HG03045 (cell line): ENCODE results near the gene PTPRM.

ENCODE experiments used
- ATAC-seq: cut with Tn5 transposase; IDR thresholded peaks from one replicate; pipeline ENCODE4 v1.9.1; 2021; ENCODE audit warnings: mild to moderate bottlenecking, moderate library complexity; ENCODE audit not compliant: unreplicated experiment

The PTPRM gene

GRCh38 chr18:7844017-7844416 is 276.9 kb downstream of the PTPRM start:
- ATAC-seq: no peak

DNA sequence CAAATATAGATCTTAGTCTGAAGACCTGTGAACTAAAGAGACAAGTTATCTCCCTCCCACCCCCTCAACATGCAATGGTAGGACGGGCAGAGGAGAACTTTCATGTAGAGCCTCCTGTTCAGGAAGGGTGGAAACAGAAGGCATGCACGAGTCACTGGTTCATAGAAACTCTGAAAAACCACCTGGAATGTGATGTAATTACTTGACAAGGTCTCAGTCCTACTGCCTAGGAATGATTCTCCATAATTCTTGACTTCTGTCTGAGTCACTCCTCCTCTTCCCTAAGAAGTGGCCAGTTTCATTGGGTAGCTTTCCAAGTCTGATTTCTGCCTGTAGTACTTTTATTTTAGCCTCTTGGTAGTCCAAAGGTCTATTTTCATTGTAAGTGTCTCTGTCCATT is 277.3 kb downstream of the PTPRM start:
- ATAC-seq: no peak

DNA sequence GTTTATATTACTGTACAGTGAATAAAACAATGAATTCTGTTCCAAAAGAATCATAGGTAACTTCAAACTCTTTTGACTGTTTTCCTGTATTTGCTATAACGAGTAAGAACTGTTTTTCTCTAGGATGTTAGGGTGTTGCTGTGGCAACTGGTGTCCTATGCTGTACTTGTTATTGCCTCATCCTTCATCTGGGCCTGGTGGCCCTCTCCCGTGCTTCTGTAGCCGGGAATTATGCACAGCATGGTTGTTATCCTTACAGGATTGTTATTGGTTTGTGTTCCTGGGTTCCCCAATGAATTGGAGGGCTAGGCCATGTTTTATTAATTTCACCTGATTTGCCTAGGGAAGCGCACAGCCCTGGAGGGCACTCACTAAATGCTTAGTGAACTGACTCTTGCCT is 279.2 kb downstream of the PTPRM start:
- ATAC-seq: no peak

DNA sequence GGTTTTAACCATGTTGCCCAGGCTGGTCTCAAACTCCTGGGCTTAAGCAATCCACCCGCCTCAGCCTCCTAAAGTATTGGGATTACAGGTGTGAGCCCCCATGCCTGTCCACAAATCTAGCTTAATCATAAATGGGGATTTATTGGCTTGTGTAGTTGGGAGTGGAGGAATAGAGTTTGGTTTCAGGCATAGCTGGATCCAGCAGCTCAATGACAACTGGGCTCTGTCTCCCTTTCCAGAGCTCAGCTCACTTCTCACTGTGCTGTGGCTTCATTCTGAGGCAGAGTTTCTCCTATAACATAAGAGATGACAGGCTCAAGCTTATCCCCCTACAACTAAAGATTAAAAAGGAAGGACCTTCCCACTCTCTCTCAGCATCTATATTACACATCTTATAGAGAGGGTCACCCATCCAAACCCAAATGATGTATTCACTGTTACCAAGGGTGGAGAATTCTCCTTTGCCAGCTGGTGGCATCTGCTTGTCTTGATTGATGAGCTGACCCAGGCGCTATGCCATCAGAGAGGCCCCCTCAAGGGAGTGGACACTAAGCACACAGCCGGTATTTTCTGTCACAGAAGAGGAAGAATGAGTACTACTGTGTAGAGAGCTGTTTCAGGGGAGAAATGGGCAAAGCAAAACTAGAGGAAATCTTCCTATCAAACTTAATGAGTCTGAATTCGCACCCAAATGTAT is 280.4 kb downstream of the PTPRM start:
- no peak for ATAC-seq

- no peak for ATAC-seq
These were observed 280.9 kb downstream of the PTPRM start for GRCh38 chr18:7848054-7848412.

- no peak for ATAC-seq
These were observed 283.3 kb downstream of the PTPRM start for GRCh38 chr18:7850446-7850845.

GRCh38 chr18:7855028-7855427 is 287.9 kb downstream of the PTPRM start:
- ATAC-seq: no peak

DNA sequence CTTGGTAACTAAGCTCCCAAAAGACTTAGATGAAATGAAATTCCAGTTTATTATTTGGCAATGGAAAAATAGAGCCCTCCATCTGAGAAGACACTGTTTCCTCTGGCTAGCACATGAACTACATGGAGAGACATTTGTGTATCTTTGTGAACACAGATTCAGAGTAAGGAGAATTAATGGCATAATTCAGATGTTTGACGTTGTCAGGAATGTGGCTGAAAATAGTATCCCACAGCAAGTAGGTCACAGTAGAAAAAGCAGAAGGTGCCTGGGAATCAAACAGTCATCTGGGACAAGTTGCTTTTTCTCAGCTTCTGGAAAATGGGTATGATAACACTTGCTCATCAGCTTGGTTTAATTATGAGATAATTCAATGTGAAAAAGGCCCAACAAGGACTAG is 288.6 kb downstream of the PTPRM start:
- no peak for ATAC-seq

GRCh38 chr18:7856116-7856515 is 289.0 kb downstream of the PTPRM start:
- no peak for ATAC-seq

GRCh38 chr18:7856733-7857132 is 289.6 kb downstream of the PTPRM start:
- no peak for ATAC-seq

DNA sequence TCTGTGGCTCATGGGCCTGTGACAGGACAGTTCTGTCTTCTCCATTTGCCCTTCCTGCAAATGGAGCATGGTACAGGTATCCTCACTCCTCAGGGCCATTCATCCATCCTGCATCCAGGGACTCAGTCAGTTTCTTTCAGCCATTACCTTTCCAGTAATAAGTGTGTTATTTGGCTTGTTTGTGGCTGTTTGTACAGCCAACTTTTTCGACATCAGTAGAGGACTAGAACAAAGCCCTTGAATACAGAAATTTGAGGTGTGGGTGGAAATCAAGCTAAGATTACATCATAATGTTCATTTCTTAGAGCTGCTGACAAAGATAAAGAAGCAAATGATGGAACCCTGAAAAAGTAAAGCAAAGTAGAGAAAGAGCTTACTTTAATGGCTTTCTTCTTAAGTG is 290.4 kb downstream of the PTPRM start:
- no peak for ATAC-seq

- ATAC-seq: no peak
These were observed 292.0 kb downstream of the PTPRM start for GRCh38 chr18:7859122-7859521.

DNA sequence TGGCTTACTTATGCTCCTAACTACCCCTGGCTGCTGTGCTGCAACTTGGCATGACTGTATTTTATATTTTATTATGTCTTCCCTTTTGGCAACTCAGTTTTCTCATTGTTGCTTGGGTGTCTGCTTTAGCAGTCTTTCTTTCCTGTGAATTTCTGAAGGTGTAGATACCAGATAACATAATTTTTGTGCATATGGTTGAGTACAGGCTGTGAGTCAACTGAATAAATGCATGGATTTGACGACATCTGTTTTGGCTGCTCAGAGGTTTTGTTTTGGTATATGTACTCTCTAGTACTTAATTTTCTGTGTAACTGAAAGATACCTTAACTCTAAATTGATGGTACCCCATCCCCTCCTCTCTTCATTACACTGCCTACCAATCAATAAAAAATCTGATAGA is 303.1 kb downstream of the PTPRM start:
- no peak for ATAC-seq

- ATAC-seq: no peak
These were observed 303.7 kb downstream of the PTPRM start for GRCh38 chr18:7870855-7871254.

DNA sequence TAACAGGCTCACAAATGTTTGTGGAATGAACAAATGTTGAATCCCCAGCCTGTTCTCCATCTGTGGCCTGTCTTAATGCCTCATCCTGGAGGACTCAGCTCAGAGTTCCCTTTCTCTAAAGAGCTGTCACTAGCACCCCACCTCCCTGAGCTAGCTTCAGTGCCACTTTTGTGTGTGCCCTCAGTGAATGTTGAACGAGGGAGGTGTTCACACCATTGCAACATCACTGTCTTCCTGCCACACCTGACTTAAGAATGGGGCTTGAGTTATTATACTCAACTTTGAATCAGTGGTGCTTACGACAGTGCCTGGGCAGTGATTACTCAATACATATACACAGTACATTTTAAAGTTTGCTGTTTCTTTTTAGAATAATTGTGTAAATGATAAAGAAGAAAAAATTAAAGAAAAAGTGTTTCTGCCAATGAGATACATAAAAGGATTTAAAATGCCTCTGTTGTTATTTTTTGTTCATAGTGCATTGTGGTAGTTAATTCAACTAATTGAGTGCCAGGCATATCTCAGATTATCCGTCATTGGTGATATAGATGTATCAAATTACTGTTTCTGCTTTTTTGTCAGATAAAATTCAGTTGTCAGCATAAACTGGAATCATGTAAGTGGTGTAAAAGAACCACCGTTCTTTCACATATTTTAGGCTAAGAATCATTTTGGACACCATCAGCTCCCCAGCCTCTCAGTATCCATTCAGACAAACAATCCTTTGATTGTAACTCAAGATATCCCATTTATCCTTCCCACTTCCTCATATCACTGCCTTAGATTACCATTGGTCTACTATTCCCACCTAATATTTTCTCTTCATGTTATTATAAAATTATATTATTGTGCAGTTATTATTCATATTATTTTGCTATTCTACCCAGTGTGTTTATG is 304.7 kb downstream of the PTPRM start:
- ATAC-seq: no peak

GRCh38 chr18:7872569-7872968 is 305.5 kb downstream of the PTPRM start:
- ATAC-seq: no peak

DNA sequence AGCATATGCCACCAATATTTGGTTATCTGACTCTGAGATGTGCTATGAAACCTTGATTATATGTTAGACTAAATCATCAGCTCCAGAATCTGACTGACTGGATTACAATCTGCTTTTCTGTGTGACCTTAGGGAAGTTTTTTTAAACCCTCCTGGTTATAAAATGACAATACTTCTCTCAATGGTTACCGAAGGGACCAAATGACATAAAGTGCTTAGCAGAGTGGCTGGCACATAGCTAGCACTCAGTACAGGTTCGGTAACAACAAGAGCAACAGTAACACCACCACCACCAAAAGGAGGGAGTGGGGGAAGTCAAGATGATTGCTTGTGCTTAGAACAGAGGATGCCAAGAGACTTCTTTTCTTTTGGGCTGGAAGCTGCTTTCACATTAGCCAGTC is 306.2 kb downstream of the PTPRM start:
- ATAC-seq: no peak

DNA sequence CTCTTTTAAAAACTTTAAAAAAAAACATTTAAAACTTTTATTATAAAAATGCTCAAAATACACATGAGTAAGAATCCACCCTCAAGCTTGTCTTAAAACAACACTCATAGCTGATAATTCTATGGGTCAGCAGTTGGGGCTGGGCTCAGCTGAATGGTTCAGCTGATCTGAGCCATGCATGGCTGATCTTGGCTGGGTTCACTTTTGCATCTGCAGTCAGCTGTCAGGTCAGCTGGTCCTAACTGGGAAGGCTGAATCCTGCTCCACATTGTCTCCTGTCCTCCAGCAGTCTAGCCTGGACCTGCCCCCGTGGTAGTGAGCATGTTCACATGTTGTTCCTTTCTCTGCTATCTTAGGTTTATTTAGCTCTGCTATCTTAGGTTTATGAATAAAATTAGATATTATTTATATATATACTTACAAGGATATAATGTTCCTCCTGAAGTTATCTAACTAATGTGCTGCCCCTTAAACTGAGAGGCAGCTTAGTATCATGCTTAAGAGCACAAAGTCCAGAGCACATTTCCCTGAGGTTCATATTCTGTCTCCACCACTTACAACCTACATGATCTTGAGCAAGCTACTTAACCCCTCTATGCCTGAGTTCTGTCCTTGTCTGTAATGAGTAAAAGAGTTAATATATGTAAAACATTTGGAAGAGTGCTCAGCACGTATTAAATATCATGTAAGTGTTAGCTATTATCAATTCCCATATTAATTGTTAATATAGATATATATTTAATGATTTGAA is 309.4 kb downstream of the PTPRM start:
- no peak for ATAC-seq

DNA sequence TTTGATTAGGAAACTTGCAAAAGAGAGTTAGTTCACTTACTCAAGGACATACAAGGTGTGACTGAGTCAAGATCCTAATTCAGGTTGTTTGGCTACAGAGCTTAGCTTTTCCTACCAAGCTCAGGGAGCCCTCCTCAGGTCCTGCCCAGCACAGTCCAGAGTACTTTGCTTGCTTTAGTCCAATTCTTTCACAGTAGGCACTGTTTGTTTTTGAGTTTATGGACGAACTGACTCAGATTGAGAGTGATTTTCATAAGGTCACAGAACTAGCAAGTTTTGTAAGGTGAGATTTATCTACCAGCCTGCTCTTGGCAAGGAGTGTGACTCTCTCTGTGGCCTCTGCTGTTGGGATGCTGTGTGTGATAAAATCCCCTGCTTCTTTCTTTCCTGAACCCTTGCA is 310.5 kb downstream of the PTPRM start:
- ATAC-seq: no peak

DNA sequence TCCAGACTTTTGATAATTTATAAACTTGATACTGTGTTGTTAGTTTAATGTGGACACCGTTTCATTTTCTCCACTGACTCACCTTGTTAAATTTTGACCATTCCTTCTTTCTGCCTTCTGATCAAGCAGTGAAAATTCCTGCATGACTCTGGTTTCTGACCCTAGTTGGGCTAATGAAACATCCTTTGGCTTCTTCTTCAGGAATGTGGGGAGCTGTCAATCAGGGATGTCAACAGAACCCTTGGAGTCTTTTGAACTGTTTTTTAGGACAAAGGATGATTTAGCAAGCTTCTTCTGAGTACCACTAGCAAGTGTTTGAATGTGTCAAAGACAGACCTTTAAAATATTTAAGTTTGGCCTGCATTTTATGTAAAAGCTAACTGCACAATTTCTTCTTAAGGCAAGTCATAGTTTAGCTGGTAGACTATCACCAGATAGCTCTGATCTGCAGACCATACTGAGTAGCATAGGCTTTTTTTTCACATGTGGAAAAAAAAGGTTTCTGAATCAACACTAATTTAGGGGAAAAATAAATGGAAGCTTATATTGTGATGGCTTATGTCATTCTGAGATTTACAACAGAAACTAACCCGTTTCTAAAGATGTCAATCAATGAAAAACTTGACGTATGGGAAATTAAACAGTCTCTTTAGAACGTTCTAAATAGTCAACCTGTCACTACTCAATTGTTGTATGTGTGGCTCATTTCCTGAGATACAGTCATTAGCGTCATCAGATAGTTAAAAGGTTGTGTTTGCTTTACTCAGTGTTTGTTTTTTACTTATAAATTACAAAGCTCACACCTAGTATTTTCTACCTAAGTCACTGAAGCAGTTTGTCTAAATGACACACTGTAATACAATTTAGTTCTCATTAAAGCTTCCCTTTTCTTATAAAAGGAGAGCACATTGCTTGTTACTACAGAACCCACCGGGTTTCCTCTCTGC is 311.4 kb downstream of the PTPRM start:
- ATAC-seq: no peak

DNA sequence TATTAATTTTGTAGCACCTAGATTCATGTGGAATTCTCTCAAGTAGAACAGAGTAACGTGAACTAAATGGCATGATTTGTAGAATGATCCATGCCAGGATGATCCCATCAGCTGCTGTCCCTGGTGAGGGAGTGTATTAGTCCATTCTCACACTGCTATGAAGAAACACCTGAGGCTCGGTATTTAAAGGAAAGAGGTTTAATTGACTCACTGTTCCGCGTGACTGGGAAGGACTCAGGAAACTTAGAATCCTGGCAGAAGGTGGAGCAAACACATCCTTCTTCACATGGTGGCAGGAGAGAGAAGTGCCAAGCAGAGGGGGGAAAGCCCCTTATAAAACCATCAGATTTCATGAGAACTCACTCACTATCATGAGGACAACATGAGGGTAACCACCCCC is 312.6 kb downstream of the PTPRM start:
- ATAC-seq: no peak
